Neuronal stem cell (in vitro differentiated cells): Measurements from ENCODE around the gene KRT16.

Experiments
- DNase-seq: peaks from one replicate; pipeline ENCODE4 v3.0.0-alpha.2; 2013; ENCODE audit warnings: low spot score
- H2AFZ ChIP-seq: one replicate; pipeline ENCODE4 v1.6.1; 2013; ENCODE audit warnings: mild to moderate bottlenecking, low read length, inconsistent platforms
- H2AK5ac ChIP-seq: 2 replicates; pipeline ENCODE4 v1.6.1; 2013; ENCODE audit warnings: low read depth, mild to moderate bottlenecking, inconsistent platforms, low read length, moderate library complexity, mixed read lengths
- H2BK120ac ChIP-seq: 2 replicates; pipeline ENCODE4 v1.6.1; 2013; ENCODE audit warnings: low read depth, mild to moderate bottlenecking, inconsistent platforms, low read length, moderate library complexity, mixed read lengths
- H2BK12ac ChIP-seq: one replicate; pipeline ENCODE4 v1.6.1; 2013; ENCODE audit warnings: low read length, inconsistent platforms
- H2BK15ac ChIP-seq: 2 replicates; pipeline ENCODE4 v1.6.1; 2013; ENCODE audit warnings: mild to moderate bottlenecking, low read length, inconsistent platforms, mixed read lengths
- H2BK5ac ChIP-seq: one replicate; pipeline ENCODE4 v1.6.1; 2013; ENCODE audit warnings: inconsistent platforms, mild to moderate bottlenecking, low read length, moderate library complexity
- H3K14ac ChIP-seq: one replicate; pipeline ENCODE4 v1.6.1; 2013; ENCODE audit warnings: low read length, inconsistent platforms
- H3K18ac ChIP-seq: 2 replicates; pipeline ENCODE4 v1.6.1; 2013; ENCODE audit warnings: low read length, inconsistent platforms
- H3K23ac ChIP-seq: 2 replicates; pipeline ENCODE4 v1.6.1; 2013; ENCODE audit warnings: low read depth, mild to moderate bottlenecking, mixed read lengths, low read length, inconsistent platforms; ENCODE audit not compliant: poor library complexity
- H3K27ac ChIP-seq: replicated peaks from 3 replicates; pipeline ENCODE4 v1.5.1; 2013; ENCODE audit warnings: low read length, inconsistent platforms
- H3K27me3 ChIP-seq, 3 experiments: 2 replicates each; pipeline ENCODE4 v1.6.1; 2013; ENCODE audit warnings: low read length in 3 of 3, mild to moderate bottlenecking in 2 of 3, inconsistent platforms in 1 of 3, low read depth in 1 of 3, mixed read lengths in 1 of 3, moderate library complexity in 1 of 3; ENCODE audit not compliant: control insufficient read depth in 3 of 3, insufficient read depth in 3 of 3
- H3K36me3 ChIP-seq, 2 donors: replicated peaks in 1 of 2; 2 replicates each; pipeline ENCODE4 v1.6.1; 2013; ENCODE audit warnings: low read length in 2 of 2; ENCODE audit not compliant: control insufficient read depth in 2 of 2, insufficient read depth in 2 of 2
- H3K4ac ChIP-seq: 2 replicates; pipeline ENCODE4 v1.6.1; 2013; ENCODE audit warnings: inconsistent platforms, mild to moderate bottlenecking, low read length, moderate library complexity
- H3K4me1 ChIP-seq, 2 donors: 1 replicate in 1 of 2; 2 replicates in 1 of 2; pipeline ENCODE4 v1.6.1; 2013; ENCODE audit warnings: low read length in 2 of 2, low read depth in 1 of 2; ENCODE audit not compliant: control insufficient read depth in 2 of 2, insufficient read depth in 1 of 2
- H3K4me2 ChIP-seq: one replicate; pipeline ENCODE4 v1.6.1; 2013; ENCODE audit warnings: mild to moderate bottlenecking, low read length, inconsistent platforms; ENCODE audit not compliant: insufficient read depth, poor library complexity, severe bottlenecking
- H3K4me3 ChIP-seq, 2 donors: 2 replicates each; pipeline ENCODE4 v1.5.1; 2013; ENCODE audit warnings: low read length in 2 of 2, mild to moderate bottlenecking in 2 of 2, inconsistent platforms in 1 of 2, moderate library complexity in 1 of 2
- H3K79me1 ChIP-seq: one replicate; pipeline ENCODE4 v1.6.1; 2013; ENCODE audit warnings: low read depth, mild to moderate bottlenecking, inconsistent platforms, low read length, moderate library complexity
- H3K9ac ChIP-seq: one replicate; pipeline ENCODE4 v1.6.1; 2013; ENCODE audit warnings: mild to moderate bottlenecking, low read depth, low read length, inconsistent platforms; ENCODE audit not compliant: poor library complexity
- H3K9me3 ChIP-seq, 2 donors: replicated peaks in 1 of 2; 2 replicates each; pipeline versions ENCODE3 to v1.6.1; 2013; ENCODE audit warnings: low read length in 2 of 2, mild to moderate bottlenecking in 2 of 2, inconsistent platforms in 1 of 2, low read depth in 1 of 2, mixed read lengths in 1 of 2, moderate library complexity in 1 of 2; ENCODE audit not compliant: control insufficient read depth in 2 of 2, insufficient read depth in 1 of 2
- H4K8ac ChIP-seq: one replicate; pipeline ENCODE4 v1.6.1; 2013; ENCODE audit warnings: low read depth, mild to moderate bottlenecking, inconsistent platforms, low read length, moderate library complexity
- H4K91ac ChIP-seq: one replicate; pipeline ENCODE4 v1.6.1; 2013; ENCODE audit warnings: low read length, low read depth, mild to moderate bottlenecking, inconsistent platforms; ENCODE audit not compliant: poor library complexity
- WGBS, 2 donors: extraction: QIAGEN DNeasy Blood & Tissue Kit; methylation state at CpG; one replicate each; pipeline ENCODE4 v1.1.7; 2013; ENCODE audit warnings: missing lambda C conversion rate in 2 of 2, mixed read lengths in 1 of 2; ENCODE audit not compliant: insufficient read length in 2 of 2, insufficient replicate concordance in 1 of 2; ENCODE audit errors: extremely low coverage in 2 of 2; 5-methylcytosine and 5-hydroxymethylcytosine counted together

The KRT16 gene

GRCh38 chr17:41581366-41582060, 31.1 kb downstream of the KRT16 start:
- no peak overlapping the region for H4K8ac ChIP-seq
- no peak for DNase-seq
- H3K18ac ChIP-seq = no peak overlapping the region
- no peak overlapping the region for H2BK120ac ChIP-seq
- no peak overlapping the region for H2BK15ac ChIP-seq
- no peak overlapping the region for H3K4ac ChIP-seq
- H3K4me1 ChIP-seq = peaks cover 0 to 5% of the 10 kb centered on the region in 2 donors
- no peak overlapping the region for H3K14ac ChIP-seq
- no CpG with 5 or more reads among the region's 4 CpGs for WGBS, 2 donors
- no peak overlapping the region for H3K4me3 ChIP-seq
- H3K36me3 ChIP-seq = no peaks in the 10 kb centered on the region
- H3K27me3 ChIP-seq = no peaks in the 10 kb centered on the region
- H3K4me2 ChIP-seq = no peak overlapping the region
- no peak overlapping the region for H2AK5ac ChIP-seq
- no peaks in the 10 kb centered on the region for H3K79me1 ChIP-seq
- no peak overlapping the region for H2BK12ac ChIP-seq
- H3K23ac ChIP-seq = no peak overlapping the region
- no peak overlapping the region for H2BK5ac ChIP-seq
- no peaks in the 10 kb centered on the region for H3K9me3 ChIP-seq
- no peak overlapping the region for H3K27ac ChIP-seq
- H3K9ac ChIP-seq = no peak overlapping the region
- H2AFZ ChIP-seq = no peak overlapping the region
- H4K91ac ChIP-seq = no peak overlapping the region

- no peak overlapping the region for H3K4ac ChIP-seq
- no peak overlapping the region for H2BK120ac ChIP-seq
- H2BK15ac ChIP-seq = no peak overlapping the region
- DNase-seq = no peak
- H4K8ac ChIP-seq = no peak overlapping the region
- H3K36me3 ChIP-seq = no peaks in the 10 kb centered on the region
- H3K4me1 ChIP-seq = peaks cover 0 to 5% of the 10 kb centered on the region in 2 donors
- H3K27ac ChIP-seq = no peak overlapping the region
- H4K91ac ChIP-seq = no peak overlapping the region
- H2BK12ac ChIP-seq = no peak overlapping the region
- H3K23ac ChIP-seq = no peak overlapping the region
- no peaks in the 10 kb centered on the region for H3K9me3 ChIP-seq
- H3K14ac ChIP-seq = no peak overlapping the region
- H3K18ac ChIP-seq = no peak overlapping the region
- no peaks in the 10 kb centered on the region for H3K27me3 ChIP-seq
- no peak overlapping the region for H2AK5ac ChIP-seq
- H2BK5ac ChIP-seq = no peak overlapping the region
- no peak overlapping the region for H3K4me2 ChIP-seq
- no peak overlapping the region for H2AFZ ChIP-seq
- no peaks in the 10 kb centered on the region for H3K79me1 ChIP-seq
- H3K4me3 ChIP-seq = no peak overlapping the region
- H3K9ac ChIP-seq = no peak overlapping the region
- no CpG with 5 or more reads among the region's 1 CpG for WGBS, 2 donors
Measured at GRCh38 chr17:41580687-41581365, 31.7 kb downstream of the KRT16 start.

DNA sequence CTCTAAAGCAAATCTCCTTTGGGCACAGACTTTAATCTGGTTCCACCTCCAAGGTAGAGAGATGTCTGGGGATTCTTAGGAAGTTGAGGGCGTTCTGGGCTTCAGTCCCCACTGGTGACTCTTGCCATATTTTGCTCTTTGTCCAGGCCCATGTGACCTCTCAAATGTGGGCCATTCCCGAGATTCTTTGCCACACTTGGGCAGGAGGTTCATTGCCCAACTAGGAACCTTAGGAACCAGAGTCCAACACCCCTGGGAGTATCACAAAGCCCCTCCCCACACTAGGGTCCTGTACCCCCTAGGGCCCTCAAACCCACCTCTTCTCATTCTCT, 32.4 kb downstream of the KRT16 start:
- DNase-seq = no peak
- no peak overlapping the region for H3K4ac ChIP-seq
- peaks cover 0 to 5% of the 10 kb centered on the region in 2 donors for H3K4me1 ChIP-seq
- no peak overlapping the region for H2BK12ac ChIP-seq
- H3K27me3 ChIP-seq = no peaks in the 10 kb centered on the region
- peak overlapping the region; percentile 38 for H2AK5ac ChIP-seq
- no CpG with 5 or more reads among the region's 2 CpGs for WGBS, 2 donors
- H2BK5ac ChIP-seq = no peak overlapping the region
- no peak overlapping the region for H2BK120ac ChIP-seq
- H3K9me3 ChIP-seq = no peaks in the 10 kb centered on the region
- H3K9ac ChIP-seq = no peak overlapping the region
- peak overlapping the region; percentile 85 for H4K8ac ChIP-seq
- no peak overlapping the region for H4K91ac ChIP-seq
- no peak overlapping the region for H3K18ac ChIP-seq
- no peak overlapping the region for H3K23ac ChIP-seq
- no peak overlapping the region for H3K4me3 ChIP-seq
- H3K4me2 ChIP-seq = no peak overlapping the region
- peak overlapping the region; percentile 84 for H2AFZ ChIP-seq
- no peaks in the 10 kb centered on the region for H3K79me1 ChIP-seq
- no peak overlapping the region for H2BK15ac ChIP-seq
- H3K14ac ChIP-seq = no peak overlapping the region
- H3K36me3 ChIP-seq = no peaks in the 10 kb centered on the region
- H3K27ac ChIP-seq = no peak overlapping the region

DNA sequence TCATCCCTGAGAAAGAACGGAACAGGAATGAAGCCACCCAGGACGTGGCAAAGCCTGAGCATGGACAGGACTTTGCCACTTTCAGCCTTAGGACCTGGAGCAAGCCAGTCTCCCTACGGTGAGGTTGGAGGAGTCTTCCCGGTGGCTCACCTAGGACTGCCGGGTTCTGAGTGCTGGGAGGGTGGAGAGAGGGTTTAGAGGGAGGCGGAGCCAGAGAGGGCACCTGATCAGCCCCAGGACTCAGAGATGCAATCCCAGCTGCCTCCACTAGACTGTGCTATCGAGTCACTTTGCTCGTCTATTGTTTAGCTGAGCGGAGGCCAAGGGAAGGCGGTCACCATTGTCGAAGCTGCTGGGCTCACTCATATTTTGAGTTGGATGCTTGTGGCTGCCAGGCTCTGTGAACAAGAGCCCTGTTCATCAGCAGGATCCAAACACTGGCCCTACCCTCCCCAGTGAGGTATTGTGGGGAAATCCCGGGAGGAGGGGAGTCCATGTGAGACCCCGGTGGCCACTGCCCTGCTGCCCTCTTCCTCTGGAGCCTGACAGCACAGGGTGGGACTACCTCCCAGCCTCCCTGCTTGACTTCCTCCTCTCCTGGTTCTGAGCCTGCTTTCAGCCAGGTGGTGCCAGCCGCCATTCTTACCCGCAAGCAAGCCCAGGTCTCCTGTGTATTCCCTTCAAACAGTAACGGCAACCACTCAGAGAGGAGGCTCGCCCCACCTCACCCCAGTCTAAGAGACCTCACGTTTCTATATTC, 32.9 kb downstream of the KRT16 start:
- Histone ChIP-seq H3K4me1 (peaks cover 0 to 5% of the 10 kb centered on the region in 2 donors), H2AK5ac (peak overlapping the region; percentile 38), H4K91ac (no peak overlapping the region), H3K18ac (peak overlapping the region; percentile 92), H3K36me3 (no peaks in the 10 kb centered on the region), H4K8ac (peak overlapping the region; percentile 85), H2BK12ac (no peak overlapping the region), H2AFZ (peak overlapping the region; percentile 84), H2BK15ac (no peak overlapping the region), H2BK120ac (no peak overlapping the region), H2BK5ac (no peak overlapping the region), H3K4me2 (no peak overlapping the region), H3K4ac (no peak overlapping the region), H3K27ac (no peak overlapping the region), H3K27me3 (no peaks in the 10 kb centered on the region), H3K14ac (no peak overlapping the region), H3K4me3 (no peak overlapping the region), H3K9me3 (no peaks in the 10 kb centered on the region), H3K9ac (no peak overlapping the region), H3K23ac (peak overlapping the region; percentile 1), H3K79me1 (no peaks in the 10 kb centered on the region)
- no CpG with 5 or more reads among the region's 18 CpGs for WGBS, 2 donors
- peak; percentile 91 for DNase-seq
